Nephron progenitor cell (in vitro differentiated cells): ENCODE results near the gene PCDHB12.
"Not testable (repeated sequence)": the region's sequence is repeated elsewhere in the genome, so short reads cannot be mapped to it uniquely, and the experiment has no call there.

Experiments used
- DNase-seq: peaks from one replicate; pipeline ENCODE4 v3.0.0; 2021
- H3K27ac Mint-ChIP-seq: 2 replicates; pipeline ENCODE4 v1.8.0; 2021; ENCODE audit warnings: mild to moderate bottlenecking, moderate library complexity, mixed read lengths
- H3K27me3 Mint-ChIP-seq: 2 replicates; pipeline ENCODE4 v1.8.0; 2021; ENCODE audit warnings: mild to moderate bottlenecking, low read depth, mixed read lengths; ENCODE audit not compliant: poor library complexity
- H3K36me3 Mint-ChIP-seq: 2 replicates; pipeline ENCODE4 v1.8.0; 2021; ENCODE audit warnings: low read depth, mixed read lengths
- H3K4me1 Mint-ChIP-seq: 2 replicates; pipeline ENCODE4 v1.8.0; 2021; ENCODE audit warnings: mixed read lengths
- H3K4me3 Mint-ChIP-seq: 2 replicates; pipeline ENCODE4 v1.8.0; 2021; ENCODE audit warnings: mild to moderate bottlenecking, moderate library complexity, mixed read lengths
- H3K9me3 Mint-ChIP-seq: 2 replicates; pipeline ENCODE4 v1.8.0; 2021; ENCODE audit warnings: mild to moderate bottlenecking, moderate library complexity, mixed read lengths
- CTCF ChIP-seq: fragments of 200-600 bp; sonication (generic); IDR thresholded peaks from 2 replicates; pipeline ENCODE4 v1.5.0; 2021; ENCODE audit warnings: antibody characterized with exemption

The PCDHB12 gene

GRCh38 chr5:141196363-141196762, 12.2 kb upstream of the PCDHB12 start:
- no peak for DNase-seq
- Mint-ChIP-seq H3K27me3 (peaks cover 2% of the 10 kb centered on the region), H3K27ac (no peak overlapping the region), H3K36me3 (peaks cover 71% of the 10 kb centered on the region), H3K4me3 (no peak overlapping the region), H3K9me3 (peaks cover 89% of the 10 kb centered on the region), H3K4me1 (no peaks in the 10 kb centered on the region)
- TF ChIP-seq CTCF: no peak

- peak within 1 kb of the TSS; percentile 20 for H3K27ac Mint-ChIP-seq
- peak within 1 kb of the TSS; percentile 63 for H3K4me3 Mint-ChIP-seq
- peaks cover 69% of the 10 kb centered on the region for H3K36me3 Mint-ChIP-seq
Observed at GRCh38 chr5:141199359-141200235, 8.9 kb upstream of the PCDHB12 start, which contains the start of gene PCDHB11. PCDHB11 (plus strand) TSS chr5:141199627; CDS start chr5:141199775, 148 bp downstream.

GRCh38 chr5:141201126-141201525, 7.4 kb upstream of the PCDHB12 start:
- H3K4me1 Mint-ChIP-seq, H3K4me3 Mint-ChIP-seq, H3K27ac Mint-ChIP-seq, DNase-seq, H3K27me3 Mint-ChIP-seq: not testable (repeated sequence)
- Mint-ChIP-seq H3K36me3 (peaks cover 73% of the 10 kb centered on the region), H3K9me3 (peaks cover 86% of the 10 kb centered on the region)

More at GRCh38 chr5:141199359-141200235, 8.9 kb upstream of the PCDHB12 start, which contains the start of gene PCDHB11:
- Mint-ChIP-seq H3K9me3 (peaks cover 89% of the 10 kb centered on the region), H3K27me3 (peaks cover 4% of the 10 kb centered on the region), H3K4me1 (no peaks in the 10 kb centered on the region)
- DNase-seq: peak; percentile 16
- peak; percentile 11 for TF ChIP-seq CTCF

GRCh38 chr5:141201646-141202045, 6.9 kb upstream of the PCDHB12 start:
- H3K27me3 Mint-ChIP-seq, H3K27ac Mint-ChIP-seq: not testable (repeated sequence)

GRCh38 chr5:141210281-141210680, 1.8 kb downstream of the PCDHB12 start:
- peaks cover 65% of the 10 kb centered on the region for H3K36me3 Mint-ChIP-seq

More at GRCh38 chr5:141201646-141202045, 6.9 kb upstream of the PCDHB12 start:
- not testable (repeated sequence) for DNase-seq, H3K4me1 Mint-ChIP-seq, H3K4me3 Mint-ChIP-seq
- Mint-ChIP-seq H3K9me3 (peaks cover 84% of the 10 kb centered on the region), H3K36me3 (peaks cover 68% of the 10 kb centered on the region)

GRCh38 chr5:141210849-141211248, 2.3 kb downstream of the PCDHB12 start:
- not testable (repeated sequence) for H3K27ac Mint-ChIP-seq, H3K27me3 Mint-ChIP-seq, DNase-seq, H3K4me1 Mint-ChIP-seq, H3K4me3 Mint-ChIP-seq
- Mint-ChIP-seq H3K36me3 (peaks cover 61% of the 10 kb centered on the region), H3K9me3 (peaks cover 80% of the 10 kb centered on the region)

More at GRCh38 chr5:141210281-141210680, 1.8 kb downstream of the PCDHB12 start:
- H3K9me3 Mint-ChIP-seq: peaks cover 80% of the 10 kb centered on the region
- not testable (repeated sequence) for H3K4me3 Mint-ChIP-seq, H3K27ac Mint-ChIP-seq, H3K4me1 Mint-ChIP-seq, DNase-seq, H3K27me3 Mint-ChIP-seq

GRCh38 chr5:141213656-141214339, 5.3 kb downstream of the PCDHB12 start, which contains the start of gene PCDHB13:
PCDHB13 (plus strand) TSS chr5:141213919; CDS start chr5:141214124, 205 bp downstream.
- peak; percentile 36 for DNase-seq
- not testable (repeated sequence) for H3K27me3 Mint-ChIP-seq, H3K4me1 Mint-ChIP-seq, H3K27ac Mint-ChIP-seq
- peak; percentile 9 for TF ChIP-seq CTCF
- Mint-ChIP-seq H3K36me3 (peaks cover 73% of the 10 kb centered on the region), H3K4me3 (peak within 1 kb of the TSS; percentile 52), H3K9me3 (peaks cover 87% of the 10 kb centered on the region)

- not testable (repeated sequence) for H3K27ac Mint-ChIP-seq, DNase-seq, H3K4me3 Mint-ChIP-seq, H3K27me3 Mint-ChIP-seq, H3K4me1 Mint-ChIP-seq
- peaks cover 72% of the 10 kb centered on the region for H3K36me3 Mint-ChIP-seq
- peaks cover 84% of the 10 kb centered on the region for H3K9me3 Mint-ChIP-seq
Observed at GRCh38 chr5:141214583-141214982, 6.1 kb downstream of the PCDHB12 start.

- Mint-ChIP-seq H3K36me3 (peaks cover 73% of the 10 kb centered on the region), H3K9me3 (peaks cover 86% of the 10 kb centered on the region)
- not testable (repeated sequence) for H3K27me3 Mint-ChIP-seq, H3K4me1 Mint-ChIP-seq, DNase-seq, H3K4me3 Mint-ChIP-seq, H3K27ac Mint-ChIP-seq
Observed at GRCh38 chr5:141215504-141215903, 7.0 kb downstream of the PCDHB12 start.

- Mint-ChIP-seq H3K9me3 (peaks cover 83% of the 10 kb centered on the region), H3K36me3 (peaks cover 70% of the 10 kb centered on the region)
- not testable (repeated sequence) for DNase-seq, H3K27me3 Mint-ChIP-seq, H3K4me1 Mint-ChIP-seq, H3K27ac Mint-ChIP-seq, H3K4me3 Mint-ChIP-seq
Observed at GRCh38 chr5:141216035-141216434, 7.5 kb downstream of the PCDHB12 start.
